K562 treated with DMSO at 1 percent for 4 hours (cell line): ENCODE results near the gene RIPOR3. TPM values are rescaled to one million over a fixed set of nuclear protein-coding genes. Genes with fewer than 3 reads are reported as not detected.

Experiments used
- total RNA-seq: library from RNA; unstranded; fragments of 300-600 nt; gene quantifications from 2 replicates; pipeline ENCODE4 v1.2.3, GENCODE V29; 2022; ENCODE audit not compliant: insufficient read depth

Gene RIPOR3
- total RNA-seq = 8.4 and 19.7 TPM in 2 replicates

GRCh38 chr20:50690650-50691572 is at the start of gene RIPOR3:
TSS of gene RIPOR3 (minus strand) at chr20:50691542. CDS start at chr20:50691128, 414 bp downstream.

GRCh38 chr20:50731055-50731929 is 40.0 kb upstream of the RIPOR3 start, which contains the start of gene PARD6B:
TSS of gene PARD6B (plus strand) at chr20:50731580. CDS start at chr20:50731787, 207 bp downstream.

Other genes with a start within 250 kb of the RIPOR3 start
- 45.0 and 51.5 TPM in 2 replicates for gene PTPN1, start 181.2 kb downstream of the RIPOR3 start, total RNA-seq
- 0.75 and 2.3 TPM in 2 replicates for gene PARD6B, start 40.0 kb upstream of the RIPOR3 start, total RNA-seq
- gene BCAS4, start 103.5 kb upstream of the RIPOR3 start, total RNA-seq = 0.11 TPM in 1 of 2 replicates, not detected in the other
- 26.2 and 36.7 TPM in 2 replicates for gene ADNP, start 239.9 kb upstream of the RIPOR3 start, total RNA-seq